Caco-2 (cell line): ENCODE measurements around the gene PUM1. TPM values are rescaled to one million over a fixed set of nuclear protein-coding genes. Genes with fewer than 3 reads are reported as not detected.

Experiments used
- BruUV-seq: library from RNA; stranded (reverse); fragments of 400-500 nt; replicated peaks from 2 replicates; lab custom pipeline; 2021; lab: Mats Ljungman, UMichigan
- CTCF ChIA-PET: fragments of 300-600 bp; sonication (Branson Sonifier 250); formaldehyde crosslinking; loops from one replicate; lab custom pipeline; 2022; ENCODE audit warnings: antibody characterized with exemption; lab: Charles Lee
- POLR2A ChIA-PET: fragments of 300-600 bp; sonication (Branson Sonifier 250); formaldehyde crosslinking; loops from one replicate; lab custom pipeline; 2022; ENCODE audit warnings: antibody characterized with exemption; lab: Charles Lee
- DNase-seq, 2 experiments: peaks; one replicate each; pipeline versions ENCODE4 v3.0.0 to v3.0.0-alpha.2; 2020 to 2022
- H3K27me3 ChIP-seq: replicated peaks from 2 replicates; pipeline ENCODE4 v1.6.0; 2011; ENCODE audit warnings: low read length; ENCODE audit not compliant: control insufficient read depth, insufficient read depth
- H3K36me3 ChIP-seq: 2 replicates; pipeline ENCODE4 v1.5.1; 2011; ENCODE audit warnings: low read length; ENCODE audit not compliant: control insufficient read depth, insufficient read depth
- H3K4me1 ChIP-seq: fragments of 250-450 bp; sonication (Bioruptor Pico); 2 replicates; pipeline ENCODE4 v1.5.1; 2020; ENCODE audit warnings: mild to moderate bottlenecking
- H3K4me3 ChIP-seq: 2 replicates; pipeline ENCODE4 v1.5.1; 2011; ENCODE audit warnings: low read depth, mild to moderate bottlenecking, control low read depth, low read length
- H3K9me3 ChIP-seq: fragments of 250-450 bp; sonication (Bioruptor Pico); 2 replicates; pipeline ENCODE4 v1.5.1; 2020; ENCODE audit warnings: mild to moderate bottlenecking, moderate library complexity
- H3K27ac Mint-ChIP-seq: one replicate; pipeline ENCODE4 v1.8.0; 2022; ENCODE audit warnings: mixed read lengths; ENCODE audit not compliant: unreplicated experiment
- H3K27me3 Mint-ChIP-seq: one replicate; pipeline ENCODE4 v1.8.0; 2022; ENCODE audit warnings: mixed read lengths; ENCODE audit not compliant: insufficient read depth, unreplicated experiment
- H3K36me3 Mint-ChIP-seq: one replicate; pipeline ENCODE4 v1.8.0; 2022; ENCODE audit warnings: mild to moderate bottlenecking, mixed read lengths; ENCODE audit not compliant: insufficient read depth, unreplicated experiment
- H3K4me1 Mint-ChIP-seq: one replicate; pipeline ENCODE4 v1.8.0; 2022; ENCODE audit warnings: low read depth, mixed read lengths; ENCODE audit not compliant: unreplicated experiment
- H3K4me3 Mint-ChIP-seq: one replicate; pipeline ENCODE4 v1.8.0; 2022; ENCODE audit warnings: mild to moderate bottlenecking, moderate library complexity, mixed read lengths; ENCODE audit not compliant: unreplicated experiment
- H3K9me3 Mint-ChIP-seq: one replicate; pipeline ENCODE4 v1.8.0; 2022; ENCODE audit warnings: mixed read lengths; ENCODE audit not compliant: unreplicated experiment
- CTCF ChIP-seq, 2 experiments: fragments of 200-600 bp in 1 of 2; IDR thresholded peaks; 1 replicate in 1 of 2; 2 replicates in 1 of 2; pipeline versions ENCODE4 v1.5.1 to v1.8.0; 2011 to 2022; ENCODE audit warnings: antibody characterized with exemption in 1 of 2, control low read depth in 1 of 2, inconsistent platforms in 1 of 2, low read depth in 1 of 2, low read length in 1 of 2, mild to moderate bottlenecking in 1 of 2, moderate library complexity in 1 of 2; ENCODE audit not compliant: insufficient read depth in 1 of 2, severe bottlenecking in 1 of 2, unreplicated experiment in 1 of 2
- intact Hi-C: fragments of 100-400 bp; cut with micrococcal nuclease; formaldehyde crosslinking; loops from one replicate; pipeline ENCODE4 v1.10.0; 2022; ENCODE audit not compliant: unreplicated experiment
- total RNA-seq: library from RNA; stranded (reverse); gene quantifications from 2 replicates; pipeline ENCODE4 v1.2.3, GENCODE V29; 2022

The PUM1 gene
- total RNA-seq, 1 experiment from 2014 or later = 93.7 TPM

GRCh38 chr1:30948278-30948677, 117.2 kb downstream of the PUM1 start:
- H3K36me3 ChIP-seq = no peaks in the 10 kb centered on the region
- CTCF ChIA-PET = no interaction called here

DNA sequence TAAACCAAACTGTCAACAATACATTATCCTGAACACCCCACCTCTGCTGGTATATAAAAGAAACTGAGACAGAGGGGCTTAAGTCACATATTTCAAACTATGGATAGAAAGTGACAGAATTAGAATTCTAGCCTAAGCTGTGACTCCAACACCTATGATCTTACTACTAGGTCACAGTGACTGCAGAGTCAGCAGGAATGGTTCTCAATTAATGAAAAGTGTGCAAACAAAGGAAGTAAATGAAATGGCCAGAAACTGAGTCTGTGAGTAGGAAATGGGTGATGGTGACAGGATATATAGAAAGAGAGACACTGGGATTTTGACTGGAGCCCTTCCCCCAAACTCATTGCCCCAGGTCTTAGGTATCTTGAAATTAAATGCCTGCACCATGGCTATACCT, 118.3 kb downstream of the PUM1 start:
- Histone ChIP-seq H3K4me3 (no peak overlapping the region), H3K27me3 (no peaks in the 10 kb centered on the region), H3K4me1 (no peaks in the 10 kb centered on the region), H3K36me3 (no peaks in the 10 kb centered on the region), H3K9me3 (no peaks in the 10 kb centered on the region)
- intact Hi-C loops = no loop called here
- Mint-ChIP-seq H3K9me3 (no peaks in the 10 kb centered on the region), H3K4me3 (no peak overlapping the region), H3K27me3 (no peaks in the 10 kb centered on the region), H3K27ac (peak overlapping the region; percentile 32), H3K36me3 (peaks cover 86% of the 10 kb centered on the region), H3K4me1 (no peaks in the 10 kb centered on the region)
- no peak for TF ChIP-seq CTCF (IDR thresholded peaks at IDR 0.05; ENCODE audit: insufficient read depth in 1 of 2, low read depth in 1 of 2, low read length in 1 of 2, severe bottlenecking in 1 of 2, unreplicated experiment in 1 of 2)
- POLR2A ChIA-PET = no interaction called here
- no TSS peak for BruUV-seq
- no peak for DNase-seq
- CTCF ChIA-PET = no interaction called here

More at GRCh38 chr1:30948278-30948677, 117.2 kb downstream of the PUM1 start:
- Mint-ChIP-seq H3K4me3 (no peak overlapping the region), H3K4me1 (no peaks in the 10 kb centered on the region), H3K36me3 (peaks cover 89% of the 10 kb centered on the region), H3K27me3 (no peaks in the 10 kb centered on the region), H3K27ac (no peak overlapping the region), H3K9me3 (no peaks in the 10 kb centered on the region)
- H3K27me3 ChIP-seq = no peaks in the 10 kb centered on the region
- no peak overlapping the region for H3K4me3 ChIP-seq
- H3K9me3 ChIP-seq = no peaks in the 10 kb centered on the region
- no peak for TF ChIP-seq CTCF (IDR thresholded peaks at IDR 0.05; ENCODE audit: insufficient read depth in 1 of 2, low read depth in 1 of 2, low read length in 1 of 2, severe bottlenecking in 1 of 2, unreplicated experiment in 1 of 2)
- BruUV-seq = no TSS peak
- no peak for DNase-seq
- POLR2A ChIA-PET = no interaction called here
- intact Hi-C loops = no loop called here
- no peaks in the 10 kb centered on the region for H3K4me1 ChIP-seq

- CTCF ChIA-PET = no interaction called here
- no TSS peak for BruUV-seq
- no peak overlapping the region for H3K27ac Mint-ChIP-seq
- Histone ChIP-seq H3K9me3 (no peaks in the 10 kb centered on the region), H3K4me3 (no peak overlapping the region), H3K4me1 (no peaks in the 10 kb centered on the region), H3K27me3 (no peaks in the 10 kb centered on the region), H3K36me3 (no peaks in the 10 kb centered on the region)
- intact Hi-C loops = no loop called here
- no peaks in the 10 kb centered on the region for H3K9me3 Mint-ChIP-seq
- DNase-seq = no peak
- TF ChIP-seq CTCF (IDR thresholded peaks at IDR 0.05; ENCODE audit: insufficient read depth in 1 of 2, low read depth in 1 of 2, low read length in 1 of 2, severe bottlenecking in 1 of 2, unreplicated experiment in 1 of 2) = no peak
- H3K4me3 Mint-ChIP-seq = no peak overlapping the region
- POLR2A ChIA-PET = no interaction called here
- no peaks in the 10 kb centered on the region for H3K27me3 Mint-ChIP-seq
- peaks cover 70% of the 10 kb centered on the region for H3K36me3 Mint-ChIP-seq
- no peaks in the 10 kb centered on the region for H3K4me1 Mint-ChIP-seq
Observed at GRCh38 chr1:30942326-30942963, 123.1 kb downstream of the PUM1 start.
